Measurements from ENCODE around the gene NPAS2. TPM values are rescaled to one million over a fixed set of nuclear protein-coding genes. Genes with fewer than 3 reads are reported as not detected.

NPAS2 gene
- total RNA-seq, 4 donors from 2014 or later = 4.7 to 131 (median 11.2) TPM

DNA sequence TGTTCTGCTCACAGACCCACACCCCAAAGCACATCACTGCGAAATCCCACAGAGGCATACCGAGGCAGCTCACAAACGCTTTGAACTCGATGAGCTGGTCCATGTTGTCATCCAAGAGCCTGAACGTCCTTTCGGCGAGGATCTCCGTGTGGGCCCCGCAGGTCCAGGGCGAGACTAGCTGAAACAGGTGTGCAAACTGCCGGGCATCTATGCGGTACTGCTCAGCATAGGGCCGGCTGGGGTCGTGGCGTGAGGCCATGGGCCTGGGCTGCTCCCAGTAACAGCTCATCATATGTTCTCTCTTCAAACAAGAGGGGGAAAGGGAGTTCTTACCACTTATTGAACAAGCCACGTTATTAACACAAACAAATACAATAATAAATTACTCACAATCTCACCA is 202.3 kb downstream of the NPAS2 start:
- TF ChIP-seq, protein P1, sequence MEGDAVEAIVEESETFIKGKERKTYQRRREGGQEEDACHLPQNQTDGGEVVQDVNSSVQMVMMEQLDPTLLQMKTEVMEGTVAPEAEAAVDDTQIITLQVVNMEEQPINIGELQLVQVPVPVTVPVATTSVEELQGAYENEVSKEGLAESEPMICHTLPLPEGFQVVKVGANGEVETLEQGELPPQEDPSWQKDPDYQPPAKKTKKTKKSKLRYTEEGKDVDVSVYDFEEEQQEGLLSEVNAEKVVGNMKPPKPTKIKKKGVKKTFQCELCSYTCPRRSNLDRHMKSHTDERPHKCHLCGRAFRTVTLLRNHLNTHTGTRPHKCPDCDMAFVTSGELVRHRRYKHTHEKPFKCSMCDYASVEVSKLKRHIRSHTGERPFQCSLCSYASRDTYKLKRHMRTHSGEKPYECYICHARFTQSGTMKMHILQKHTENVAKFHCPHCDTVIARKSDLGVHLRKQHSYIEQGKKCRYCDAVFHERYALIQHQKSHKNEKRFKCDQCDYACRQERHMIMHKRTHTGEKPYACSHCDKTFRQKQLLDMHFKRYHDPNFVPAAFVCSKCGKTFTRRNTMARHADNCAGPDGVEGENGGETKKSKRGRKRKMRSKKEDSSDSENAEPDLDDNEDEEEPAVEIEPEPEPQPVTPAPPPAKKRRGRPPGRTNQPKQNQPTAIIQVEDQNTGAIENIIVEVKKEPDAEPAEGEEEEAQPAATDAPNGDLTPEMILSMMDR (IDR thresholded peaks at IDR 0.05; ENCODE audit: low read depth) = no peak

DNA sequence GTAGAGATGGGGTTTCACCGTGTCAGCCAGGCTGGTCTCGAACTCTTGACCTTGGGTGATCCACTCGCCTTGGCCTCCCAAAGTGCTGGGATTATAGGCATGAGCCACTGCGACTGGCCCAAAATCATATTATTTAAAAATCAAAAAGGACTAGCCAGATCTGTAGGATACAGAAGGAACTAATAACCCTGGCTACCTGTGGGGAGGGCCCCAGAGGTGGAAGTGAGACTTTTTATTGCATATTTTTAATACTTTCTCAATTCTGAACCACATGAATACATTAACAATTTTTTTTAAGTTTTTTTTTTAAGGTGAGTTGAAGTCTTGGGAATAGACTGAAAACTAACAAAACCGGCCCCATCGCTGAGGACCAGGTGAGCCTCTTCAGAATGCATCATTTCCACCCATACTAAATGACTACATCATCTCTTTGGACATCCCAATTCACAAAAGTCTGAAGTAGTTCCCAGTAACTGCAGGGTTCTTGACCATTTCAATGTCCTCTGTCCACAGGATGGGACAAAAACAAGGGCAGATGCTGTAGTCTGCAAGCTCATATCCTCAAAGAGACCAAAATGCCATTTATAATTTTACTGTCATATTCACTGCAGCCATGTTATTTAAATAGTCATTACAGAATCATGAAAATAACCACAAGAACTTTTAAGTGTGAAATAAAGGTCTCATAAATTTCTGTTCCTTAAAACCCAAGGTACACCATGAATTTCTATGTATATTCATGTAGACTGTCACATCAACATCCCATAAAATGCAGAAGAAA is 203.6 kb downstream of the NPAS2 start:
- TF ChIP-seq, protein P1 (IDR thresholded peaks at IDR 0.05; ENCODE audit: low read depth) = no peak

DNA sequence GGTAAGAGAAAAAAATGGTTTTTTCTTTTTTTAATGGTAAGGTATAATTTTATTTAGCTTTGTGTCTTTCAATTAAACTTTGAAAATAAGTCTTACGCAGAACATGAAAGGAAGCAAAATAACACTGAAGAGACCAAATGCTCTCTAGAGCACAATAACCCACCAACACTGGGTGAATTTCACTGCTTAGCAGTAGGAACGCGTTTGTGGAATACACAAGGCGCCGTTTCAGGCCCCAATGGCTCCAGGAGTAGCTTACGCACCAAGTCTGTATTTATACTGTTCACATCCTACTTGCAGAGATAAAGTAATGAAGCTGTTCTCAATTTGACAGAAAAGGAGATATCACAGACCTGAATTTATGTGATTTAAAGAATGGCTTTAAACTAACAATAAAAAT is 205.6 kb downstream of the NPAS2 start:
- TF ChIP-seq, protein P1 (IDR thresholded peaks at IDR 0.05; ENCODE audit: low read depth) = no peak

DNA sequence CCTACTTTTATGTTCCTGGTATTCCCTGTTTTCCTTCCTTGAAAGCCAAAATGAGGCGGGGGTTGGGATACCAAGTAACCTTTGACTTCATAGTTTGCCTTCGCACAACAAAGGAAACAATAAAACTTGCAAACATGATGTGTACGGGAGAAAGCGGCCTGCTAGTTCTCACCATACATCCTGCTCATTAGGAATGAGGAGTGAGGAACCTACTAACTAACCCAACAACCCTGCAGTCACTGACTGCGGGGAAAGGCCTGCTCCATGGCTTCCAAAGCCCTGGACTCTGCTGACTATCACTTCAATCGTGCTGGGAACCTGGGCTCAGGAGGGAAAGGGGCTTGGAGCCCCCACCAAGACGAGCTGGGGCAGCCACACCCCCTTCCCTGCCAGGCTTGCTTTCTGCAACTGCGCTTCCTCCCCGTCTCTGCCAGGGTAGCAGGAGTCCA is 206.3 kb downstream of the NPAS2 start:
- TF ChIP-seq, protein P1 (IDR thresholded peaks at IDR 0.05; ENCODE audit: low read depth) = no peak

DNA sequence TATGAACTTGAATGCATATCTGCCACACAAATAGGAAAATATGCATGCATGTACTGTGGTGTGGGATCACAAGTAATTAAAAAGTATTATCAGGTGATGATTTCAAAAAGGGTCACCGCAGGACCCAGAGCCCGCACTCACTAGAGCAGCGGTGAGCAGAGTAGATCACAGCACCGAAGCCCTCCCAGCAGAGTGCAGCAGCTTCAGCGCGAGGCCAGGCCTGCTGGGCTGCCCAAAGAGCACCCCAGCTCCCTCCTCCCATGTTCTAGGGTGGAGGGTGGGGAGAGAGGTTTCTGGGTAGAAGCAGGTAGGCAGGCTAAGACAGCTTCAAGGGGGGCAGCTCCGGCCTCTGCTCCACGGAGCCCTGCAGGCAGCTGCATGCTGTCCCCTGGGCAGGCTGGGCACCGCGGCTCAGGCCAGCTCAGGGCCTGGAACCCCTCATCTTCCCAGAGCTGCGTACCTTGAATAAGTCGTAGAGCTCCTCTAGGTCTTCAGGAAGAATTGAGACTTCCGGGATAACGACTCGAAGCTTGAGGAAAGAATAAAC is 207.1 kb downstream of the NPAS2 start:
- TF ChIP-seq, protein P1 (IDR thresholded peaks at IDR 0.05; ENCODE audit: low read depth) = no peak

DNA sequence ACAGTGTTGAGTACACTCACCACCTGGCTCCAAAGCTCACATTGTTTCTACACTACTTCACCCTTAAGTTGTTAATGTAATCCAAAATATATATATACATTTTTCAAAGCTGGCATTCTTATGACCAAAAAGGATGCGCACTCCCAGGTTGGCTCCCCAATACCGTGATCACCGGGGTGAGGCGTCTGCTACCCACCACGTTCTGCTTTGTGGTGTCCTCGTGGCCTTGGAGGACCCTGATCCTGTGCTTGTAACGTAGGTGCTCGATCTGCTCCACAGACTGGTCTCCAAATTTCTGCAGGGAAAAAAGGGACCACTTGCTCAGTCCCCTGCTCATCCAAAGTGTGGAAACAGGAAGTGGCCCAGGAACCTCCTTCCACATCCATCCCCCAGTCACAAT is 207.9 kb downstream of the NPAS2 start:
- TF ChIP-seq, protein P1 (IDR thresholded peaks at IDR 0.05; ENCODE audit: low read depth) = no peak

DNA sequence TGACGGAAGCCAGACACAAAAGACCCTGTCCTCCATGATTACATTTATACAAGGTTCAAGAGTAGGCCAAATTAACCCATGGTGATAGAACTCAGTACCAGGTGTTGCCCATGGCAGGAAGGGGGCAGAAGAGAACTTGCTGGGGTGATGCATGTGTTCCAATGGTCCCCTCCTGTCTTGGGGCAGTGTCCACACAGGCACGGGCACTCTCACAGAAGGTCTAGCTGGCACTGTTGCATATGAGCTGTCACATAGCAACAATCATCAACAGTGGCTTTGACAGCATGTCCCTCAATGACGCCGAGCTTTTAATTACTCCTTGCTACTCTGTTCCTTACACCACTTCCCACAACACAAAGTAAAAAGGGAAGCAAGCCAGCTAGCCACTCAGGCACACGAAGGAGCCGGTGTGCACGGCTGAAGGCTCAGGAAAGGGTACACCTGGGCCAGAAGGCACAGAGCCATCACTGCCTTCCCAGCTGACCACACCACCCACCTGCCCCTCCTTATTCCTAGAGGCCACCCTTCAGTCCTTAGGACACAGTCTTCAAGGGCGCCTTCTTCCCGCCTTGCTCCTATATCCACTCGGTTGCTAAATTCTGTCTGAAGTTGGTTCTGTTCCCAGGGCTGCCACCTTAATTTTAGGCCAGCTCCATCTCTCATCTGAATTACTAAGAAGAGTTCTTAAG is 211.1 kb downstream of the NPAS2 start:
- TF ChIP-seq, protein P1 (IDR thresholded peaks at IDR 0.05; ENCODE audit: low read depth) = no peak
